Right ventricle myocardium inferior (tissue), 1 donor: Measurements from ENCODE around the gene KRTAP10-4. TPM values are rescaled to one million over a fixed set of nuclear protein-coding genes. Genes with fewer than 3 reads are reported as not detected.
"Not testable (repeated sequence)": the region's sequence is repeated elsewhere in the genome, so short reads cannot be mapped to it uniquely, and the experiment has no call there.

Experiments
- ATAC-seq: fragments of 200-7000 bp; cut with Tn5 transposase; one replicate; pipeline ENCODE4 v1.9.1; 2020; ENCODE audit warnings: mild to moderate bottlenecking, moderate library complexity
- DNase-seq: peaks from one replicate; pipeline ENCODE4 v3.0.0; 2021; ENCODE audit errors: missing footprints
- intact Hi-C: fragments of 100-400 bp; cut with DNase I; formaldehyde crosslinking; loops from one replicate; pipeline ENCODE4 v1.11.0; 2022
- total RNA-seq: library from RNA; stranded (reverse); fragmentation: NEBNext Ultra II Directional; extraction: Animal tissue kit (Norgen Biotek cat#: 25700); gene quantifications from one replicate; pipeline ENCODE4 v1.2.1, GENCODE V29; 2021
- donor health status: DM: no; HTN: yes; CAD: no; lungs with severe emphysema.

KRTAP10-4 gene
- total RNA-seq, 1 donor from 2014 or later, result not detected

DNA sequence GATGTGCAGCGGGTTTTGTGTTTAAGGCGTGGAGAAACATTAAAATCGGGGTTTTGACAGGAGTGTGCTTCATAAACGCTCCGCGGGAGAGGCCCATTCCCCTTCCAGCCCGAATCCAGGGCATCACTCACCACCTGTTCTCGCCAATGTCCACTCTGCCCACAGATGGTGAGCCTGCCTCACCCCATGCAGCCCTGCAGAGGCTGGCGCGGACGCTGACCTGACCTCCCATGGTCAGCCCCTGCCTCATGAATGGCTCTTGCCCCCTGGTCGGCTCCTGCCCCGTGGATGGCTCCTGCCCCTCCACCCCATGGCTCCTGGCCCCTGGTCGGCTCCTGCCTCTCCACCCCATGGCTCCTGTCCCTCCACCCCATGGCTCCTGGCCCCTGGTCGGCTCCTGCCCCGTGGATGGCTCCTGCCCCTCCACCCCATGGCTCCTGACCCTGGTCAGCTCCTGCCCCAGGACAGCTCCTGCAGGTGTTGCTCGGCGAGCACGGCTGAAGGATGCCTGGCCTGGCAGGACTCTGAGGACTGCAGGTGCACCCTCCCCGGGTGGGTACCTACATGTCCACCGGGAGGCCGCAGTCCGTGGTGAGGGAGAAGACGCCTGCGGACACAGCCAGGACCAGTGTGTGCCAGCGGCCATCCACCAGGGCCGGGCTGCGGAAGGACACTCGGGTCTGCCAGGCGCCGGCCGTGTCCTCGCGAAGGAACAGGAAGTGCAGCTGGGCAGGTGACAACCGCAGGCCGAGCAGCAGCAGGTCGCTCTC lies 40.2 kb upstream of the KRTAP10-4 start:
- intact Hi-C loops, result no loop called here
- ATAC-seq, result no peak
- no peak for DNase-seq

GRCh38 chr21:44533891-44534627 lies 39.5 kb upstream of the KRTAP10-4 start:
- intact Hi-C loops, result no loop called here
- no peak for ATAC-seq
- no peak for DNase-seq

DNA sequence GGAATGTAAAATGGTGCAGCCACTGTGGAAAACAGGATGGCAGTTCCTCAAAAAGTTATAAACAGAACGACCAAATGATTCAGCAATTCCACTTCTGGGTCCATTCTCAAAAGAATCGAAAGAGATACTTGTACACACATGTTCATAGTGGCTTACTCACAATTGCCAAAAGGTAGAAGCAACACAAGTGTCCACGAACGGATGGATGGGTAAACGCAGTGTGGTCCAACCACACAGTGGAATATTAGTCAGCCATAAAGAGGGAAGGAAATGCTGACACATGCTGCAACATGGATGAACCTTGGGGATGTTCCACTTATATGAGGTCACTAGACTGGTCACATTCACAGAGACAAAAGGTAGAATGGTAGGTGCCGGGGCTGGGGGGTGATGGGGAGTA lies 38.8 kb upstream of the KRTAP10-4 start:
- DNase-seq (no peak), ATAC-seq (no peak)
- intact Hi-C loops, result no loop called here

DNA sequence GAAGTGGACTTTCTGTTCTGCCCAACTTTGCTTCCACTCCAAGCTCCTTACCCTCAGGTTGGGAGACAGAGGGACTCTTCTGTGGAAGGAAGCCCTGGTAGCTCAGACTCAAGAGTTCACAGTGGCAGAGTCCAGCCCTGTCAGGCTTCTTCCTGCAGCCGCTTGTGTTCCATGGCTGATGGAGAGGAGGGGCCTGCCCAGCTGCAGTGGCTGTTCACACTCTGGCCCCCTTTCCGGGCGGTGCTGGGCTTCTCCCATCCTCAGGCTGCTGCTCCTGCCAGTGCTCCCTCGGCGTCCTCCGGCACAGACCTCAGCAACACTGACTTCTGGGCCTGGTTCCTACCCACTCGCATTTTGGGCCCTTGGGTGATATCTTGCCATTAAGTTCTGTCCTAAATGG lies 37.6 kb upstream of the KRTAP10-4 start:
- intact Hi-C loops, result no loop called here

DNA sequence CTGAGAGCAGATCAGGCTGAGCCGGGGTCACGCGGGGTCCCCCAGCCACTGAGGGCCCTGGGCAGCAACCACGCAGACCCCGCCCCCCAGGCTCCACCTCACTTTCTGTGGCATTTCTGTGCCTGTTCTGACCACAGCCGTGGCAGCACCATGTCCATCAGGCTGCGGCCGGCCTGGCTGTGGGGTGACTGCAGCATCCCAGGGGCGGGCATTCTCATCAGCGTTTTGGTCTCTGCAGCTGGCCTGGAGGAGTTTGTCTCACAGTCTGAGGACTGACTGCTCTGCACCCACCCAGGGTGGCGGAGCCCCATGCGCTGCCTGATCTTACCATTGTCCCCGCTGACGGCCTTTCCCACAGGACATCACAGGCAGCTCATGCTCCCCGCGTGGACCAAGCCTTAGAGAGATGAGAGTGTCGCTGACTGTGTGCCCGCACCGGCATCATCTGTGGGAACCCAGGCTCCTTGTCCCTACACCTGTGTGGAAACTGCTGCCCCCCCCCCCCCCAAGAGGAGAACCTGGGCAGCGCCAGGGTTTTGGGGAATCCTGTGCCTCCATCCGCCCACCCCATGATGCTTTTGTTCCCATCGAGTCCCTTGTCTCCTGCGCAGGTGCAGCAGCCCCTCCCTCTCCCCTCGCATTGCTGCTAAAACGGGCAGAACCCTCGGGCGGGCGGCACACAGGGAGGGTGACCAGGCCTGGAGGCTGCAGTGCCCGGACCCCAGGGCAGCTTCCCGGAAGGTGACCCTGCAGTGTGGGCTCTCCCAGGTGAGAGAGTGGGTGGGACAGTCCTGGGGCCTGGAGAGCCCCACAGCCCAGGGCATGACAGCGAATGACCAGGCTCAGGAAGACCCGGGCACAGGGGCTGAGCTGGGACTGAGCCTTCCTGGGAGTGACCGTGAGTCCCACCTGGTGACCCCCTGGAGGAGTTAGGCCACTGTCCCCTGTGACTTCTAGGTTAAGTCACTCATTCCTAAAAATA lies 35.3 kb upstream of the KRTAP10-4 start:
- ATAC-seq (no peak), DNase-seq (no peak)
- intact Hi-C loops, result no loop called here

More for the DNA sequence above, 37.6 kb upstream of the KRTAP10-4 start:
- ATAC-seq (no peak), DNase-seq (no peak)

GRCh38 chr21:44539046-44539445 lies 34.5 kb upstream of the KRTAP10-4 start:
- intact Hi-C loops, result no loop called here
- ATAC-seq (no peak), DNase-seq (no peak)

DNA sequence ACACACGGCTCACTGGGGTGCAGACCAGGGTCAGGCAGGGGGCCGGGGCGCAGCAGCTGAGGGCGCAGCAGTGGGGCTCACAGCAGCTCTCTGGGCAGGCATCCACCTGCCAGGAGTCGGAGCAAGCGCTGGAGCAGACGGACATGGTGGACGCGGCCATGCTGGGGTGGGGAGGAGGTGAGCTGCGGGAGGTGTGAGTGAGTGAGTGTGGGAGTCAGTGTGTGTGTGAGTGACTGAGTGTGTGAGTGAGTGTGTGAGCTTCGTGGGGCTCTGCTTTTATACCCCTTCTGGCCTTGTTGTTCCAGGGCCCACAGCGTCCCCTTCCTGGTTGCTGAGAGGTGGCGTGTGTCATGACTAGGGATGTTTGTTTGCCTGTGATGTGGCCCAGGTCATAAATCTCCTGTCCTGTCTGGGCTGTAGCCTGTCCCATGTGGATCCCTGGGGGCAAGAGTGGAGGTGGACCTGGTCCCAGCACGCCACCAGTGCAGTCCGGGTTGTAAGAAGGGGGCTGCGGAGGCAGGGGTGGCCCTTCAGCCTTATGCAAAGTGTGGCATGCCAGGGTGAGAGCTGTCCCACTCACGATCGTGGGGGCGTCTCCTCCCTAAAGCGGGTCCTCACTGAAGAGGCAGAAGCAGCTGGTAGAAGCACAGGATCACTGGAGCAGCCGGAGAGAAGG lies 33.4 kb upstream of the KRTAP10-4 start, which contains the start of gene KRTAP10-1:
KRTAP10-1 (minus strand) TSS at position 205 of the 676 bp plus-strand sequence; CDS start at position 160, 45 bp downstream.
- DNase-seq (no peak), ATAC-seq (no peak)
- intact Hi-C loops, result no loop called here

- intact Hi-C loops, result no loop called here
- DNase-seq, result no peak
- no peak for ATAC-seq
Observed at GRCh38 chr21:44540741-44541288, 32.7 kb upstream of the KRTAP10-4 start.

DNA sequence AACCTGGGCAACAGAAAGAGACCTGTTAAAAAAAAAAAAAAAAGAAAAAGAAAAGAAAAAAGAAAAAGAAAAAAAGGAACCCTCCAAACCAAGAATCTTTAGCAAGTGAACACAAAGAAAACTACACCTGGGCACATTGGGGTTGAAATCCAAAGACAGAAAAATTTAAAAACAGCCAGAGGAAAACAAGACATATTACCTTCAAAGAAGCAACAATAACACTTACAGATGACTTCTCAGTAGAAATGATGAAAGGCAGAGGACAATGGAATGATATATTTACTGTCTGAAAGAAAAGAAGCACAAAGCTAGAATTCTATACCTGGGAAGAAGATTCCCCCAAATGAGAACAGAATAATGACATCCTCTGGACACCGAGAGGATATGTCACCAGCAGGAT lies 30.8 kb upstream of the KRTAP10-4 start:
- no peak for ATAC-seq
- DNase-seq, result no peak
- intact Hi-C loops, result no loop called here

DNA sequence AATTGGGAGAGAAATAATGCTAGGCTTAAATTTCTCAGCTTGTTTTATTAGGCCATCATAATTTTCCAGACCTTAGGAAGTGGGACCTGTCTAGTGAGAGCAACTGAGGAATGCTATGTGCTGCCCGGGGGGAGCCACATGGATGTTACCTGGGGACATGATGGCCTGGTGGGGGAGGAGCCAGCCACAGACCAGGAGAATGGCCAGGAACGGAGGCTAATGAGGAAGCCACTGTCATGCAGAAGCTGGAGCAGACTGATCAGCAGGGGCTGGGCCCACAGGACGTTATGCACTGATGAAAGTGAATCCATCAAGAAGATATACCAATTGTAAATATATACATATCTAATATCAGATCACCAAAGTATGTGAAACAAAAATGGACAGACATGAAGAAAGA lies 29.0 kb upstream of the KRTAP10-4 start:
- DNase-seq (no peak), ATAC-seq (no peak)
- intact Hi-C loops, result no loop called here

GRCh38 chr21:44547656-44548331 lies 25.7 kb upstream of the KRTAP10-4 start:
- DNase-seq (no peak), ATAC-seq (no peak)
- intact Hi-C loops, result no loop called here

- ATAC-seq (no peak), DNase-seq (no peak)
Observed at GRCh38 chr21:44548381-44548780, 25.1 kb upstream of the KRTAP10-4 start.

DNA sequence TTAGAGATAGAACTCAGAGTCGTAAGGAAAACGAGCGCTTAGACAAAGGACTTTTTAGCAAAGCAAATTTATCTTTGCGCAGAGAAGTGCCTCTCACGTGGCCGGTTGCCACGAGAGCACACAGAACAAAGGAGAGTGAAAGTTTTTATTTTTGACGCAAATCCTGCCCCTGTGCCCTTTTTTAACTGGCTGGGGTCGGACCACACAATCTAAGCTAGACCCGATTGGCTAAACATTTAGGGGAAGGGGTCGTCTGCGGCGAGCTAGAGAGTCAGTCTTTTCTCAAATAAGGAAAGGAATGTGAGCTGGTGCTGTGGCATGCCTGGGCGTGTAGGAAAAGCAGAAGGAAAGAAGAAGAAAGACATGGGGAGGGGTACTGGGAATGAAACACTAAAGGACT lies 24.6 kb upstream of the KRTAP10-4 start:
- intact Hi-C loops, result no loop called here
- ATAC-seq (no peak), DNase-seq (no peak)

More at GRCh38 chr21:44548381-44548780, 25.1 kb upstream of the KRTAP10-4 start:
- intact Hi-C loops, result no loop called here

GRCh38 chr21:44549525-44550211 lies 23.9 kb upstream of the KRTAP10-4 start:
- intact Hi-C loops, result no loop called here
- DNase-seq, result no peak
- no peak for ATAC-seq

DNA sequence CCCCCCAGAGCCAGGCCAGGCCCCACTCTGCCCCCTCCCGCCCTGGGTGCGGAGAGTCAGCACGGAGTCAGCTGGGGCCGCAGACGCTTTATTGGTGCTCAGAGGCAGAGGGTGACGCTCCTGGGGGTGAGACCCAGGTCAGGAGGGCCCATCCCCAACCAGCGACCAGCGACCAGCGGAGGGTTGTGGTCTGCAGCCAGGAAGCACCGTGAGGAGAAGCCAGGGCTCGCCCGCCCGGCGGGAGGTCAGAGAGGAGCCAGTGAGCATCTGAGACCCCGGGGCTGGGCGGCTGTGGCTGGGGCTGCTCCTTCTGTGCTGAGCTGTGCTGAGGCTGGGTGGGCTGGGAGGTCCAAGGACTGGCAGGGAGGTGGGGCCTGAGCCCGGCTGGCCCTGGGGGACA lies 23.2 kb upstream of the KRTAP10-4 start:
- ATAC-seq, intact Hi-C loops, DNase-seq: not testable (repeated sequence)

GRCh38 chr21:44550807-44551206 lies 22.7 kb upstream of the KRTAP10-4 start:
- intact Hi-C loops, result no loop called here
- DNase-seq, result no peak
- no peak for ATAC-seq

- DNase-seq, result no peak
- no peak for ATAC-seq
- intact Hi-C loops, result no loop called here
Observed at GRCh38 chr21:44551340-44551961, 22.1 kb upstream of the KRTAP10-4 start, which contains the start of gene KRTAP10-2. Gene KRTAP10-2, minus strand, starts transcription at chr21:44551505. Its CDS starts 47 bp downstream, at chr21:44551458.
